K562 (cell line): ENCODE data around the gene ITGAE. TPM values are rescaled to one million over a fixed set of nuclear protein-coding genes. Genes with fewer than 3 reads are reported as not detected.

Source experiments
- CBX3 ChIP-seq, 2 experiments: IDR thresholded peaks; 1 replicate in 1 of 2; 2 replicates in 1 of 2; pipeline ENCODE4 v1.6.1; 2012; ENCODE audit warnings: inconsistent platforms in 2 of 2, low read length in 2 of 2, borderline replicate concordance in 1 of 2, control low read depth in 1 of 2
- CXXC5 ChIP-seq: fragments of 250-450 bp; sonication (Bioruptor Pico); IDR thresholded peaks from 2 replicates; pipeline ENCODE4 v1.8.0; 2022; ENCODE audit warnings: inconsistent platforms, mild to moderate bottlenecking, moderate library complexity
- NR2C2 ChIP-seq, 2 experiments: fragments of 200-800 bp in 1 of 2; sonication (Bioruptor generic) in 1 of 2; sonication (generic) in 1 of 2; formaldehyde crosslinking in 1 of 2; IDR thresholded peaks; 2 replicates each; pipeline versions ENCODE4 v1.6.1 to v1.8.0; 2016 to 2022; ENCODE audit warnings: mild to moderate bottlenecking in 1 of 2, missing compliant biosample characterization in 1 of 2, missing genetic modification characterization in 1 of 2, missing genetic modification reagents in 1 of 2
- RFX5 ChIP-seq: IDR thresholded peaks from 2 replicates; pipeline ENCODE4 v1.6.1; 2011; ENCODE audit warnings: low read depth, mild to moderate bottlenecking, improper control_type of control experiment, low read length
- TAF7 ChIP-seq: fragments of 450-650 bp; IDR thresholded peaks from 2 replicates; pipeline ENCODE4 v1.6.1; 2016; ENCODE audit warnings: missing genetic modification characterization, missing compliant biosample characterization
- TEAD2 ChIP-seq: fragments of 450-650 bp; IDR thresholded peaks from 2 replicates; pipeline ENCODE4 v1.6.1; 2016; ENCODE audit warnings: missing genetic modification characterization, control low read depth, missing compliant biosample characterization
- ZFP36 ChIP-seq: fragments of 150-350 bp; IDR thresholded peaks from 2 replicates; pipeline ENCODE4 v1.6.1; 2018; ENCODE audit warnings: low read length, low read depth; ENCODE audit not compliant: partially characterized antibody
- ZNF121 ChIP-seq: sonication (generic); formaldehyde crosslinking; conservative IDR thresholded peaks from 2 replicates; pipeline ENCODE4 v1.8.0; 2022; ENCODE audit warnings: missing genetic modification reagents
- ZNF146 ChIP-seq: IDR thresholded peaks from one replicate; pipeline ENCODE4 v1.6.1; 2018; ENCODE audit warnings: missing compliant biosample characterization; ENCODE audit not compliant: unreplicated experiment
- ZNF589 ChIP-seq: fragments of 200-800 bp; sonication (Bioruptor generic); IDR thresholded peaks from 2 replicates; pipeline ENCODE4 v1.6.1; 2016; ENCODE audit warnings: low read depth, missing genetic modification characterization, missing compliant biosample characterization
- ZNF830 ChIP-seq: fragments of 250-450 bp; sonication (Bioruptor Pico); IDR thresholded peaks from 2 replicates; pipeline ENCODE4 v1.5.0; 2021; ENCODE audit warnings: mild to moderate bottlenecking
- polyA plus RNA-seq, 8 experiments: library from polyadenylated mRNA; depleted of rRNA in 4 of 8; stranded (reverse) in 5 of 8; unstranded in 3 of 8; fragments of >200 nt; fragmentation: Nextera tagmentation in 2 of 8; fragmentation: Illumina TruSeq in 1 of 8; extraction: Ambion mirVana in 2 of 8; extraction: Trizol in 1 of 8; gene quantifications; 2 replicates each; pipeline versions ENCODE4 v1.2.1 to v1.2.3, GENCODE V29; 2011 to 2014; ENCODE audit warnings: inconsistent platforms in 1 of 8, missing spikeins in 1 of 8
- total RNA-seq, 7 experiments: library from RNA; depleted of rRNA in 6 of 7; stranded (reverse); fragments of >200 nt in 6 of 7; fragmentation: Illumina TruSeq in 2 of 7; extraction: Trizol in 2 of 7; gene quantifications; 2 replicates each; pipeline versions ENCODE4 v1.2.1 to v1.2.3, GENCODE V29; 2011 to 2021; ENCODE audit warnings: low replicate concordance in 1 of 7
- TF ChIP-seq, protein P1 (sequence below): sonication (generic); formaldehyde crosslinking; IDR thresholded peaks from 2 replicates; pipeline ENCODE4 v1.8.1; 2023; ENCODE audit warnings: mild to moderate bottlenecking, missing genetic modification reagents
- TF ChIP-seq, protein P2 (sequence below): sonication (generic); formaldehyde crosslinking; IDR thresholded peaks from 2 replicates; pipeline ENCODE4 v1.9.0; 2022; ENCODE audit warnings: mild to moderate bottlenecking, missing genetic modification reagents
- TF ChIP-seq, protein P3 (sequence below), 3 experiments: fragments of 200-800 bp in 1 of 3; fragments of 250-450 bp in 1 of 3; fragments of 450-650 bp in 1 of 3; sonication (Bioruptor Pico) in 1 of 3; sonication (Bioruptor generic) in 1 of 3; formaldehyde crosslinking in 1 of 3; IDR thresholded peaks; 2 replicates each; pipeline versions ENCODE4 v1.6.1 to v1.8.0; 2016 to 2022; ENCODE audit warnings: mild to moderate bottlenecking in 2 of 3, missing genetic modification characterization in 2 of 3, missing compliant biosample characterization in 1 of 3, moderate library complexity in 1 of 3
- TF ChIP-seq, protein P4 (sequence below): fragments of 450-650 bp; formaldehyde crosslinking; IDR thresholded peaks from 2 replicates; pipeline ENCODE4 v1.4.0; 2020; ENCODE audit warnings: mild to moderate bottlenecking
- TF ChIP-seq, protein P5 (sequence below): fragments of 450-650 bp; IDR thresholded peaks from 2 replicates; pipeline ENCODE4 v1.6.1; 2014; ENCODE audit warnings: low read depth, mild to moderate bottlenecking, moderate library complexity, borderline replicate concordance

Gene ITGAE
- total and polyA plus RNA-seq, 9 of the 15 experiments (the other 6 are each of a cell fraction or from before 2014, with no cell fraction given), result 14.8 to 160 (median 27.0) TPM

DNA sequence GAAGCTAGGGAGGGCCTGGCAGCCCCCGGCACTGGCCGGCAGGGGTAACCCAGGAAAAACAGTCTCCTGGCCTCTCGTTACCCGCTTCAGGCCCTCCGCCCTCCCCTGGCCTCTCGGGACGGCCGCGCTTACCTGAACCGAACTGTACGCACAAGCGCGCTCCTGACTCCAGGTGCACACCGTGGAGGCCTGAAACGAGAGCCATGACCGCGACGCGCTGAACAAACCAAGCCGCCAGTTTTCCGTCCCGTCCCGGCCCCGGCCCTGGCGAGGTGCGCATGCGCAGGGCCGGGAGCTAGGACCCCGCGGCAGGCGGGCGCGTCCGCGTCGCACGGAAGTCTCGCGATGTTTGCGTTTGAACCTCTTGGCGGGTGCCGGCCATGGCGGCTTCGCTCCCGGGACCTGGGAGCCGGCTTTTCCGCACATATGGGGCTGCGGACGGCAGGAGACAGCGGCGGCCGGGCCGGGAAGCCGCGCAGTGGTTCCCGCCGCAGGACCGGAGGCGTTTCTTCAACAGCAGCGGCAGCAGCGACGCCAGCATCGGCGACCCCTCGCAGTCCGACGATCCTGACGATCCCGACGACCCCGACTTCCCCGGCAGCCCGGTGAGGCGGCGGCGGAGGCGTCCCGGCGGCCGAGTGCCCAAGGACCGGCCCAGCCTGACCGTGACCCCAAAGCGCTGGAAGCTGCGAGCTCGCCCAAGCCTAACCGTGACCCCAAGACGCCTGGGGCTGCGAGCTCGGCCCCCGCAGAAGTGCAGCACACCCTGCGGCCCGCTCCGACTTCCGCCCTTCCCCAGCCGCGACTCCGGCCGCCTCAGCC, 77.2 kb downstream of the ITGAE start, which contains the start of gene HASPIN (continued):
- TF ChIP-seq, protein P1, sequence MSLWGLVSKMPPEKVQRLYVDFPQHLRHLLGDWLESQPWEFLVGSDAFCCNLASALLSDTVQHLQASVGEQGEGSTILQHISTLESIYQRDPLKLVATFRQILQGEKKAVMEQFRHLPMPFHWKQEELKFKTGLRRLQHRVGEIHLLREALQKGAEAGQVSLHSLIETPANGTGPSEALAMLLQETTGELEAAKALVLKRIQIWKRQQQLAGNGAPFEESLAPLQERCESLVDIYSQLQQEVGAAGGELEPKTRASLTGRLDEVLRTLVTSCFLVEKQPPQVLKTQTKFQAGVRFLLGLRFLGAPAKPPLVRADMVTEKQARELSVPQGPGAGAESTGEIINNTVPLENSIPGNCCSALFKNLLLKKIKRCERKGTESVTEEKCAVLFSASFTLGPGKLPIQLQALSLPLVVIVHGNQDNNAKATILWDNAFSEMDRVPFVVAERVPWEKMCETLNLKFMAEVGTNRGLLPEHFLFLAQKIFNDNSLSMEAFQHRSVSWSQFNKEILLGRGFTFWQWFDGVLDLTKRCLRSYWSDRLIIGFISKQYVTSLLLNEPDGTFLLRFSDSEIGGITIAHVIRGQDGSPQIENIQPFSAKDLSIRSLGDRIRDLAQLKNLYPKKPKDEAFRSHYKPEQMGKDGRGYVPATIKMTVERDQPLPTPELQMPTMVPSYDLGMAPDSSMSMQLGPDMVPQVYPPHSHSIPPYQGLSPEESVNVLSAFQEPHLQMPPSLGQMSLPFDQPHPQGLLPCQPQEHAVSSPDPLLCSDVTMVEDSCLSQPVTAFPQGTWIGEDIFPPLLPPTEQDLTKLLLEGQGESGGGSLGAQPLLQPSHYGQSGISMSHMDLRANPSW (CRISPR knock-in tag), result no peak
- TF ChIP-seq TEAD2, result no peak
- no peak for TF ChIP-seq CBX3 (IDR thresholded peaks at IDR 0.05; ENCODE audit: borderline replicate concordance in 1 of 2, low read length in 2 of 2)
- TF ChIP-seq, protein P2, sequence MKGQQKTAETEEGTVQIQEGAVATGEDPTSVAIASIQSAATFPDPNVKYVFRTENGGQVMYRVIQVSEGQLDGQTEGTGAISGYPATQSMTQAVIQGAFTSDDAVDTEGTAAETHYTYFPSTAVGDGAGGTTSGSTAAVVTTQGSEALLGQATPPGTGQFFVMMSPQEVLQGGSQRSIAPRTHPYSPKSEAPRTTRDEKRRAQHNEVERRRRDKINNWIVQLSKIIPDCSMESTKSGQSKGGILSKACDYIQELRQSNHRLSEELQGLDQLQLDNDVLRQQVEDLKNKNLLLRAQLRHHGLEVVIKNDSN (CRISPR knock-in tag), result no peak
- TF ChIP-seq, protein P3, sequence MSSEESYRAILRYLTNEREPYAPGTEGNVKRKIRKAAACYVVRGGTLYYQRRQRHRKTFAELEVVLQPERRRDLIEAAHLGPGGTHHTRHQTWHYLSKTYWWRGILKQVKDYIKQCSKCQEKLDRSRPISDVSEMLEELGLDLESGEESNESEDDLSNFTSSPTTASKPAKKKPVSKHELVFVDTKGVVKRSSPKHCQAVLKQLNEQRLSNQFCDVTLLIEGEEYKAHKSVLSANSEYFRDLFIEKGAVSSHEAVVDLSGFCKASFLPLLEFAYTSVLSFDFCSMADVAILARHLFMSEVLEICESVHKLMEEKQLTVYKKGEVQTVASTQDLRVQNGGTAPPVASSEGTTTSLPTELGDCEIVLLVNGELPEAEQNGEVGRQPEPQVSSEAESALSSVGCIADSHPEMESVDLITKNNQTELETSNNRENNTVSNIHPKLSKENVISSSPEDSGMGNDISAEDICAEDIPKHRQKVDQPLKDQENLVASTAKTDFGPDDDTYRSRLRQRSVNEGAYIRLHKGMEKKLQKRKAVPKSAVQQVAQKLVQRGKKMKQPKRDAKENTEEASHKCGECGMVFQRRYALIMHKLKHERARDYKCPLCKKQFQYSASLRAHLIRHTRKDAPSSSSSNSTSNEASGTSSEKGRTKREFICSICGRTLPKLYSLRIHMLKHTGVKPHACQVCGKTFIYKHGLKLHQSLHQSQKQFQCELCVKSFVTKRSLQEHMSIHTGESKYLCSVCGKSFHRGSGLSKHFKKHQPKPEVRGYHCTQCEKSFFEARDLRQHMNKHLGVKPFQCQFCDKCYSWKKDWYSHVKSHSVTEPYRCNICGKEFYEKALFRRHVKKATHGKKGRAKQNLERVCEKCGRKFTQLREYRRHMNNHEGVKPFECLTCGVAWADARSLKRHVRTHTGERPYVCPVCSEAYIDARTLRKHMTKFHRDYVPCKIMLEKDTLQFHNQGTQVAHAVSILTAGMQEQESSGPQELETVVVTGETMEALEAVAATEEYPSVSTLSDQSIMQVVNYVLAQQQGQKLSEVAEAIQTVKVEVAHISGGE (CRISPR knock-in tag; IDR thresholded peaks at IDR 0.05), result peak in 1 of 3 experiments; percentile 51; a peak in 1 of 6 replicates
- TF ChIP-seq ZFP36, result peak; percentile 5
- TF ChIP-seq TAF7, result 0 out of 2 replicates have a peak, but pooled peaks have one; percentile 31
- no peak for TF ChIP-seq ZNF121 (CRISPR knock-in tag)
- TF ChIP-seq ZNF146 (CRISPR knock-in tag), result no peak
- TF ChIP-seq ZNF589, result no peak
- TF ChIP-seq ZNF830 (CRISPR knock-in tag), result no peak
- TF ChIP-seq RFX5, result no peak
- TF ChIP-seq, protein P4, sequence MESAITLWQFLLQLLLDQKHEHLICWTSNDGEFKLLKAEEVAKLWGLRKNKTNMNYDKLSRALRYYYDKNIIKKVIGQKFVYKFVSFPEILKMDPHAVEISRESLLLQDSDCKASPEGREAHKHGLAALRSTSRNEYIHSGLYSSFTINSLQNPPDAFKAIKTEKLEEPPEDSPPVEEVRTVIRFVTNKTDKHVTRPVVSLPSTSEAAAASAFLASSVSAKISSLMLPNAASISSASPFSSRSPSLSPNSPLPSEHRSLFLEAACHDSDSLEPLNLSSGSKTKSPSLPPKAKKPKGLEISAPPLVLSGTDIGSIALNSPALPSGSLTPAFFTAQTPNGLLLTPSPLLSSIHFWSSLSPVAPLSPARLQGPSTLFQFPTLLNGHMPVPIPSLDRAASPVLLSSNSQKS (CRISPR knock-in tag), result no peak
- TF ChIP-seq, protein P5, sequence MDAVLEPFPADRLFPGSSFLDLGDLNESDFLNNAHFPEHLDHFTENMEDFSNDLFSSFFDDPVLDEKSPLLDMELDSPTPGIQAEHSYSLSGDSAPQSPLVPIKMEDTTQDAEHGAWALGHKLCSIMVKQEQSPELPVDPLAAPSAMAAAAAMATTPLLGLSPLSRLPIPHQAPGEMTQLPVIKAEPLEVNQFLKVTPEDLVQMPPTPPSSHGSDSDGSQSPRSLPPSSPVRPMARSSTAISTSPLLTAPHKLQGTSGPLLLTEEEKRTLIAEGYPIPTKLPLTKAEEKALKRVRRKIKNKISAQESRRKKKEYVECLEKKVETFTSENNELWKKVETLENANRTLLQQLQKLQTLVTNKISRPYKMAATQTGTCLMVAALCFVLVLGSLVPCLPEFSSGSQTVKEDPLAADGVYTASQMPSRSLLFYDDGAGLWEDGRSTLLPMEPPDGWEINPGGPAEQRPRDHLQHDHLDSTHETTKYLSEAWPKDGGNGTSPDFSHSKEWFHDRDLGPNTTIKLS, result peak; percentile 79; the same call in 1 of the 2 replicates
- TF ChIP-seq NR2C2 (CRISPR knock-in tag; IDR thresholded peaks at IDR 0.05), result no peak; the same call in 1 of the 2 replicates
- TF ChIP-seq NR2C2 (tag; IDR thresholded peaks at IDR 0.05), result peak; percentile 41; the same call in 1 of the 2 replicates
- peak; percentile 95 for TF ChIP-seq CXXC5 (CRISPR knock-in tag)
